Measurements from ENCODE around the gene AMFR. TPM values are rescaled to one million over a fixed set of nuclear protein-coding genes. Genes with fewer than 3 reads are reported as not detected.

AMFR gene
- total RNA-seq, 2 experiments from 2014 or later, result 26.7 to 33.0 TPM

GRCh38 chr16:56450986-56451752 is 25.8 kb upstream of the AMFR start, which contains the start of the genes NUDT21 and OGFOD1:
TSS of gene NUDT21 (minus strand) at chr16:56451332. CDS start at chr16:56451202, 130 bp downstream.
TSS of gene OGFOD1 (plus strand) at chr16:56451554. CDS start at chr16:56451613, 59 bp downstream.
- peak within 1 kb of the TSS; percentile 90 for H3K27ac Mint-ChIP-seq
- peak; percentile 96 for DNase-seq
- peak within 1 kb of the TSS; percentile 93 for H3K4me3 Mint-ChIP-seq
- peaks cover 48% of the 10 kb centered on the region for H3K4me1 Mint-ChIP-seq (ENCODE audit: low read depth)
- CTCF ChIA-PET, result interaction anchor here (0.6 to 0.9 kb wide), 4 partner anchors 16 to 205 kb away, joined by 3 to 4 read pairs (median 4); no protein-coding TSS in a partner anchor
- H3K27me3 Mint-ChIP-seq (ENCODE audit: low read depth), result no peaks in the 10 kb centered on the region
- H3K36me3 Mint-ChIP-seq (ENCODE audit: low read depth), result peaks cover 37% of the 10 kb centered on the region
- intact Hi-C loops (cut with micrococcal nuclease), result loop anchor here (1.0 to 2.0 kb wide), 6 partner anchors 27 to 279 kb away; partner anchors contain the start of genes BBS2, MT2A and NUP93
- no peaks in the 10 kb centered on the region for H3K9me3 Mint-ChIP-seq

- intact Hi-C loops (cut with micrococcal nuclease), result loop anchor here (2.0 kb wide), 2 partner anchors 158 to 252 kb away; partner anchors contain the start of gene MT2A
- Mint-ChIP-seq H3K4me1 (ENCODE audit: low read depth) (peaks cover 46% of the 10 kb centered on the region), H3K27me3 (ENCODE audit: low read depth) (no peaks in the 10 kb centered on the region), H3K9me3 (no peaks in the 10 kb centered on the region), H3K36me3 (ENCODE audit: low read depth) (peaks cover 35% of the 10 kb centered on the region), H3K27ac (peak overlapping the region; percentile 90), H3K4me3 (peak overlapping the region; percentile 93)
- CTCF ChIA-PET, result interaction anchor here (0.8 kb wide), 1 partner anchor 22 kb away, joined by 3 read pairs; no protein-coding TSS in a partner anchor
- DNase-seq, result peak; percentile 68
Measured at GRCh38 chr16:56450275-56450985, 25.1 kb upstream of the AMFR start.

DNA sequence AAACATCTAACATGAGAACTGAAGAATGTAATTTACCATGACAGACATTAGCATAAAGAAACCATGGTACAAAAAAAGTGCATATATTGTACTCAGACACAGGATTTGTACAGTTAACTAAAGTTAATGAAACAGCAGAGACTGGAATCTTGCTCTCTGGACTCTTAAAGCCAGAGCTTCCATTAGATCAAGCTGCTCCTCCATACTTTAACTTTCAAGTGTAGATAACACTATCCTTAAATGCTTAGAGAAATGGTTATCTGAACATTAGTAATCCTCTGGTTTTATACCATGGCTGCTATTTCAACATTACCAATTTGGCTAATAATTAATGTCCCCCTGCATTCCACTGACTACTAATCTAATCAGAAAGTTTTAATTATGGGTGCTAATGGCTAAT is 22.7 kb upstream of the AMFR start:
- peaks cover 42% of the 10 kb centered on the region for H3K4me1 Mint-ChIP-seq (ENCODE audit: low read depth)
- no peak for DNase-seq

DNA sequence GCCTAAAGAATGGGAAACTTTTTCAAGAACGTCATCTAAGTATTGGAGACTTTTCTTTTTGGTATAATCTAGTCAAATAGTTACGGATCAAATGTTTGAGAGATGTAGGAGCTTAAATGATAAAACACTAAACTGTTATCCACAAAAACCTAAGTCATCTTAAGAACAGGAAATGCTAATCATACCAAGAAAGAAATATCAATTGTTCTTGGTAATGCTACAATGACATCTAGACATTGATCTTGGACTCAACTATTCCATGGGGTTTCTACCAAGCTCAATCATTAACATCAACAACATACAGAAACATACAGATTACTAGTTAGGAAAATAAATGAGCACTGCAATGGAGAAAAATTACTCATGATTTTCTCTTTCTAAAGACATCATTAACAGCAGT is 21.9 kb upstream of the AMFR start:
- DNase-seq, result no peak
- H3K27ac Mint-ChIP-seq, result no peak overlapping the region
- peaks cover 30% of the 10 kb centered on the region for H3K36me3 Mint-ChIP-seq (ENCODE audit: low read depth)
- H3K9me3 Mint-ChIP-seq, result no peaks in the 10 kb centered on the region
- CTCF ChIA-PET, result no interaction called here
- intact Hi-C loops (cut with micrococcal nuclease), result no loop called here
- no peaks in the 10 kb centered on the region for H3K27me3 Mint-ChIP-seq (ENCODE audit: low read depth)
- peaks cover 35% of the 10 kb centered on the region for H3K4me1 Mint-ChIP-seq (ENCODE audit: low read depth)
- no peak overlapping the region for H3K4me3 Mint-ChIP-seq

More for the DNA sequence above, 22.7 kb upstream of the AMFR start:
- CTCF ChIA-PET, result no interaction called here
- no peak overlapping the region for H3K4me3 Mint-ChIP-seq
- H3K36me3 Mint-ChIP-seq (ENCODE audit: low read depth), result peaks cover 24% of the 10 kb centered on the region
- intact Hi-C loops (cut with micrococcal nuclease), result no loop called here
- no peaks in the 10 kb centered on the region for H3K9me3 Mint-ChIP-seq
- no peak overlapping the region for H3K27ac Mint-ChIP-seq
- H3K27me3 Mint-ChIP-seq (ENCODE audit: low read depth), result no peaks in the 10 kb centered on the region

GRCh38 chr16:56438038-56438437 is 12.7 kb upstream of the AMFR start:
- Mint-ChIP-seq H3K4me1 (ENCODE audit: low read depth) (no peaks in the 10 kb centered on the region), H3K4me3 (no peak overlapping the region), H3K27ac (no peak overlapping the region), H3K27me3 (ENCODE audit: low read depth) (no peaks in the 10 kb centered on the region), H3K9me3 (no peaks in the 10 kb centered on the region), H3K36me3 (ENCODE audit: low read depth) (peaks cover 40% of the 10 kb centered on the region)
- no peak for DNase-seq
- CTCF ChIA-PET, result no interaction called here
- intact Hi-C loops (cut with micrococcal nuclease), result no loop called here

GRCh38 chr16:56436258-56436657 is 10.9 kb upstream of the AMFR start:
- H3K36me3 Mint-ChIP-seq (ENCODE audit: low read depth), result peaks cover 35% of the 10 kb centered on the region
- no peaks in the 10 kb centered on the region for H3K9me3 Mint-ChIP-seq
- CTCF ChIA-PET, result interaction anchor here (0.7 kb wide), 1 partner anchor 58 kb away, joined by 3 read pairs; no protein-coding TSS in a partner anchor
- H3K27ac Mint-ChIP-seq, result no peak overlapping the region
- intact Hi-C loops (cut with micrococcal nuclease), result no loop called here
- no peak overlapping the region for H3K4me3 Mint-ChIP-seq
- no peaks in the 10 kb centered on the region for H3K4me1 Mint-ChIP-seq (ENCODE audit: low read depth)
- no peaks in the 10 kb centered on the region for H3K27me3 Mint-ChIP-seq (ENCODE audit: low read depth)
- no peak for DNase-seq

- DNase-seq, result no peak
- CTCF ChIA-PET, result interaction anchor here (0.9 kb wide), 1 partner anchor 23 kb away, joined by 3 read pairs; the partner anchor contains the start of genes NUDT21 and OGFOD1
- peaks cover 10% of the 10 kb centered on the region for H3K36me3 Mint-ChIP-seq (ENCODE audit: low read depth)
- peaks cover 9% of the 10 kb centered on the region for H3K4me1 Mint-ChIP-seq (ENCODE audit: low read depth)
- no peak overlapping the region for H3K27ac Mint-ChIP-seq
- no peak overlapping the region for H3K4me3 Mint-ChIP-seq
- H3K27me3 Mint-ChIP-seq (ENCODE audit: low read depth), result no peaks in the 10 kb centered on the region
- intact Hi-C loops (cut with micrococcal nuclease), result loop anchor here (10.0 kb wide), 1 partner anchor 233 kb away; the partner anchor contains the start of gene GNAO1
- H3K9me3 Mint-ChIP-seq, result no peaks in the 10 kb centered on the region
Measured at GRCh38 chr16:56428091-56428490, 2.7 kb upstream of the AMFR start.

- no peaks in the 10 kb centered on the region for H3K9me3 Mint-ChIP-seq
- H3K4me1 Mint-ChIP-seq (ENCODE audit: low read depth), result peaks cover 23% of the 10 kb centered on the region
- DNase-seq, result no peak
- intact Hi-C loops (cut with micrococcal nuclease), result loop anchor here (10.0 kb wide), 1 partner anchor 232 kb away; the partner anchor contains the start of gene GNAO1
- H3K27ac Mint-ChIP-seq, result no peak overlapping the region
- no peaks in the 10 kb centered on the region for H3K27me3 Mint-ChIP-seq (ENCODE audit: low read depth)
- H3K36me3 Mint-ChIP-seq (ENCODE audit: low read depth), result peaks cover 3% of the 10 kb centered on the region
- CTCF ChIA-PET, result interaction anchor here (1.1 kb wide), 1 partner anchor 26 kb away, joined by 4 read pairs; no protein-coding TSS in a partner anchor
- H3K4me3 Mint-ChIP-seq, result peak overlapping the region; percentile 36
Measured at GRCh38 chr16:56426585-56426984, 1.2 kb upstream of the AMFR start.

GRCh38 chr16:56424791-56425438 is 430 bp downstream of the AMFR start:
- H3K4me1 Mint-ChIP-seq (ENCODE audit: low read depth), result peaks cover 33% of the 10 kb centered on the region

GRCh38 chr16:56424404-56424764 is 961 bp downstream of the AMFR start:
- Mint-ChIP-seq H3K4me1 (ENCODE audit: low read depth) (peaks cover 33% of the 10 kb centered on the region), H3K4me3 (peak overlapping the region; percentile 88), H3K27ac (peak overlapping the region; percentile 34), H3K27me3 (ENCODE audit: low read depth) (no peaks in the 10 kb centered on the region), H3K36me3 (ENCODE audit: low read depth) (peaks cover 1% of the 10 kb centered on the region), H3K9me3 (no peaks in the 10 kb centered on the region)
- no peak for DNase-seq
- CTCF ChIA-PET, result interaction anchor here (0.6 kb wide), 1 partner anchor 270 kb away, joined by 3 read pairs; no protein-coding TSS in a partner anchor
- intact Hi-C loops (cut with micrococcal nuclease), result loop anchor here (1.0 to 10.0 kb wide), 3 partner anchors 27 to 230 kb away; partner anchors contain the start of genes GNAO1, NUDT21 and OGFOD1

More at GRCh38 chr16:56424791-56425438, 430 bp downstream of the AMFR start:
- no peaks in the 10 kb centered on the region for H3K27me3 Mint-ChIP-seq (ENCODE audit: low read depth)
- intact Hi-C loops (cut with micrococcal nuclease), result loop anchor here (1.0 to 10.0 kb wide), 3 partner anchors 26 to 230 kb away; partner anchors contain the start of genes GNAO1, NUDT21 and OGFOD1
- CTCF ChIA-PET, result interaction anchor here (0.6 kb wide), 1 partner anchor 270 kb away, joined by 3 read pairs; no protein-coding TSS in a partner anchor
- DNase-seq, result peak; percentile 40
- peak overlapping the region; percentile 88 for H3K4me3 Mint-ChIP-seq
- H3K27ac Mint-ChIP-seq, result no peak overlapping the region
- no peaks in the 10 kb centered on the region for H3K9me3 Mint-ChIP-seq
- H3K36me3 Mint-ChIP-seq (ENCODE audit: low read depth), result peaks cover 2% of the 10 kb centered on the region

DNA sequence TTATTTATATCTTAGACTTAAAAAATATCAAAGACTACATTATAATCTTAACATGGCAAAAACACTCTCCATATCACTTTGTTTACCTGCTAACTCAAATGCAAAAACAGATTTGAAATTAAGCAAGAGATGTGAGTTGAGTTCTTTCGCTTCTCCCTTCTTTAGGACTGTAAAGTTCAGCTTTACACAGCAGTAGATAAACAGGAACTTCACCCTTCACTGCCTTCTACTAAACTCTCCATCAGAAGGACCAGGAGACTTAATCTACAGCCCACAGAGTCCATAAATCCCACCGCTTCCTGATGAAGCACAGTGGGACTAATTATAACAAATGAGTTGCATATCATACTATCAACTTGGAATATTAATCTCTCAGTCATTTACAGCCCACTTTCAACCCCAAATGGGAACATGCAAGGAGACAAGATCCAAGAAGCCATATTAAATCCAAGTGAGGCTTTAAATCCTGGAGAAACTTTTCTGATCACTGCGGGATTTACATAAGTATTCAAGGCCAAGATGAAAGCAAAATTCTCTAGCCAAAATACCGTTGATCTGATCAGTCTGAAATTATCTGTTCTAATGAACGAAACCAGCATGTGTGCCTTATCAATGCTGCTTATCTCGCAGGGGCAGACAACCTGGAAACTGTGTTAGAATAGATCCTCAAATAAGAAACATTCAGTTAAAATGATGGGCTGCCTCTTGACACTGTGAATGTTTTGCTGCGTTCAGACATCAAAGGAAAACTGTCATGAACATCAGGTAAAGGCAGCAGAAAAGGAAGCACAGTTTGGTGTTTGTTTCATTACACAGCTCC is 1.6 kb downstream of the AMFR start:
- H3K36me3 Mint-ChIP-seq (ENCODE audit: low read depth), result peaks cover 1% of the 10 kb centered on the region
- CTCF ChIA-PET, result no interaction called here
- peak overlapping the region; percentile 88 for H3K4me3 Mint-ChIP-seq
- H3K27ac Mint-ChIP-seq, result peak overlapping the region; percentile 34
- H3K27me3 Mint-ChIP-seq (ENCODE audit: low read depth), result no peaks in the 10 kb centered on the region
- DNase-seq, result no peak
- intact Hi-C loops (cut with micrococcal nuclease), result loop anchor here (1.0 to 10.0 kb wide), 3 partner anchors 28 to 229 kb away; partner anchors contain the start of genes GNAO1, NUDT21 and OGFOD1
- peaks cover 33% of the 10 kb centered on the region for H3K4me1 Mint-ChIP-seq (ENCODE audit: low read depth)
- no peaks in the 10 kb centered on the region for H3K9me3 Mint-ChIP-seq
